HG03342 (cell line): ENCODE results near the gene TTC39C.
A peak's percentile ranks its signal among the peaks of the same experiment; 100 is the strongest.
"Not testable (repeated sequence)": the region's sequence is repeated elsewhere in the genome, so short reads cannot be mapped to it uniquely, and the experiment has no call there.

Source experiments
- ATAC-seq: cut with Tn5 transposase; IDR thresholded peaks from one replicate; pipeline ENCODE4 v1.9.1; 2021; ENCODE audit warnings: mild to moderate bottlenecking, moderate library complexity; ENCODE audit not compliant: unreplicated experiment

Gene TTC39C

GRCh38 chr18:24015639-24016631 lies 1.4 kb downstream of the TTC39C start:
- no peak for ATAC-seq

GRCh38 chr18:24016643-24017042 lies 2.1 kb downstream of the TTC39C start:
- ATAC-seq, result no peak

DNA sequence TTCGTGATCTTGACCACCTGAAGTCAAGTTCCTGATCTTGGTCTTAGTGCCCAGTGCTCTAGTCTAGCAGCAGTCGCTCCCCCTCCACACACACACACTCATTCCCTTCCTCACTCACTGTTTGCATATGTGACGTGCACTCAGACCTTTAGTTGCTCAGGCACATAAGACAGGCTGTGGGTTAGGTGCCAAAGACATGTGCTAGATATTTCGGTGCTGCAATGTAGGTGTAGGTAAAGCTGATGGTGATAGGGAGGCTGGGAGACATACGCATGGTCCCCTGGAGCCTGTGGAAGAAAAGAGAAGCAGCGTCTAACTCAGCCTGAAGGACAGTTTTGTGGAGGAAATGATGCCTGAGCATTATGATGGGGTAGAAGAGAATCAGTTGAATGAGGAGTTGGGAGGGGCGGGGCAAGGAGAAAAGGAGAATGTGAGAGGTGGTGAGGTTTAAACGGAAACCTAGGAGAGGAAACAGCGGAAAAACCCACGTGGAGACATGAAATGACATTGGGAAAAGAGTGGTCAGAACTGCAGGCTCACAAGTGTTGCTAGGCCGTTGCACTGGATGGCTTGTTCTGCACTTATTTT lies 3.8 kb downstream of the TTC39C start:
- no peak for ATAC-seq

- peak; percentile 88 for ATAC-seq
Measured at GRCh38 chr18:24019641-24020331, 5.2 kb downstream of the TTC39C start.

DNA sequence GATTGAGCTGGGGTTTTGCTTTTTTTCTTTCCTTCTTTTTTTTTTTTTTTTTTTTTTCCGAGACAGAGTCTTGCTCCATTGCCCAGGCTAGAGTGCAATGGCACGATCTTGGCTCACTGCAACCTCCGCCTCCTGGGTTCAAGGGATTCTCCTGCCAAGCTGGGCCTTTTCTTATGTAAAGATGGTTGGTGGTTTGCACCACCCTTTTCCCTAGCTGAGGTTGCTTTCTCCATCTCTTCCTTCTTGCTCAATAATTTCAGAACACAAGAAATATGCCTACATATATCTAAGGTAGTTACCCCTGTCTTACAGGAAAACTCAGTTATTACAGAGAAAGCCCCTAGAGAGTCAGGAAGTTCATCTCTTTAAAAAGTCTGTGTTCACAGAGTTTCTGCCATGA lies 7.0 kb downstream of the TTC39C start:
- ATAC-seq, result no peak

DNA sequence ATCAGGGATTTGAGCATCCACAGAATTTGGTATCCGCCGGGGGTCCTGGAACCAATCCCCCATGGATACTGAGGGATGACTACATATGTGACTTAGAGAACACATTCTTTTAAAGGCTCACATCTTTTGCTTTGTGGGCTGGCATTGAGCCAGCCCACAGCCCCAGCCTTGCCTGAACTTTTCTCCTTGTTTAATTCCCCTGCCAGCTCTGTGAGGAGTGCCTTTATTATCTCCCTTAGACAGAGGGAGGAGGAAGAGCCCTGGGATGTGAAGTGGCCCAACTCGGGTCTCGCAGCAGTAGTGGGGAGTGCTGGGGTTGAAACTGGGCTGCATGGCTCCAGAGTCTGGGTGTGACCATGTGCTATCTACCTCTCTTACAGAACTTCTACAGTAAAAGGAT lies 7.6 kb downstream of the TTC39C start:
- ATAC-seq, result no peak

DNA sequence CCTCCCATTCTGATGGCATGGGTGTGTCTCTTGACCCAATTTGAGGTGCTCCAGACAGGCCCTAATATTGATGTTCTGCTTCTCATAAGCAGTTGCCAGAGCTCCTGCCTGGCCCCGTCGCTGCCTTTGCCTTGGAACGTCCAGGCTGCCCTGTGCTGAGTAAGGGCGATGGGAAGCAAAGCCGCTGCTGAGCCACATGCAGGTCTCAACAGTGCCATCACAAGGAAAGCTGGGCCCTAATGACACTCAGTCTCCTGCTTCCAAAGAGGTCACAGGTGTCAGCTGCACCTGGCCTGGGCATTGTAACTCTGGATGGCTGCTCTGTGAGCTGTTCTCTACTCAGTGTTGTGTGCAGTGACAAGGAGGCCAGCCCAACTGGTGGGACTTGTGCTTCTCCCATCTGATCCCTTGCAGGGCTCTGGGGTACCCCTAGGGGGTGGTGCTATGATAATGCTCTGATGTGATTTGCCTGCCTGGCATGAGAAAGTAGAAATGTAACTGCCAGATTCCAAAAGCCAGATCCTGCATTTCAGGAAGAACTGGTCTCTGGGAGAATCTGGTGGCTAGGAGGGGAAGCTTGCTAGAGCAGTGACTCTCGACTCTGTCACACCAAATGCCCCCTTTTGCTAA lies 8.7 kb downstream of the TTC39C start:
- ATAC-seq, result no peak

DNA sequence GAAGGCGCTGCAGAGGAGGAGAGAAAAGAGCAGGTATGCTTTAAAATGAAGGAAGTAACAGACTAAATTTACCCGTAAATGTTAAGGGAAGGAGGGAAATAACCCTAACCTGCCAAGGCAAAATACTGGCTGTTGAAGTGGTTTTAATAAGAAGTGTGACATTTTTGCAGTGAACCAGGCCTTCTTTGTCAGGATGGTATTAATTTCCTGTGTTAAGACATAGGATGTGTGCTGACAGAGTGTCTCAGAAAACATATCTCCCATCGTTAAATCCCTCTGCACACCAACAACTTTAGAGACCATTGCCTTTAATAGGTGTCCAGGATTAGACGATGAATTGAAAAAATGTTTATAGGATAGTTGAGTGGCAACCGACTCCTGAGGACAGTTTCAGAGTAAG lies 9.9 kb downstream of the TTC39C start:
- no peak for ATAC-seq

DNA sequence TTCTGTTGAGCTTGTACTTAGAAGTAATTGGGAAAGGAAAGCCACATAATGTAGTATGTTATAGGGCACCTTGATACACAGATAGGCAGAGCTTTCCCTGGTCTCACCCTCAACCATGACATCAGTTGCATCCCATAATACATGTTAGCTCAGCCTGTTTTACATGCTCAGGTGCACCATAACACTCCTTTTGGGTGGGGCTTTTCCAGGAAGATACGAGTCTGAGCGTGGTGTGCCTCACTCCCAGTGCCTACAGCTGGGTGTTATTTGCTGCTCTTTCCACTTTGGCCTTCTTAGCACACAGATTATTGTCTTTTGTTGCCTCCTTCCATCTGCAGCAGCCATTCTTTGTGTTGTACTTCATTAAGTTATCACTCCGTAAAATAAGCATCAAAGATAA lies 11.9 kb downstream of the TTC39C start:
- ATAC-seq, result no peak

- no peak for ATAC-seq
Measured at GRCh38 chr18:24027156-24027827, 12.7 kb downstream of the TTC39C start.

- ATAC-seq, result not testable (repeated sequence)
Measured at GRCh38 chr18:24028946-24029345, 14.4 kb downstream of the TTC39C start.

DNA sequence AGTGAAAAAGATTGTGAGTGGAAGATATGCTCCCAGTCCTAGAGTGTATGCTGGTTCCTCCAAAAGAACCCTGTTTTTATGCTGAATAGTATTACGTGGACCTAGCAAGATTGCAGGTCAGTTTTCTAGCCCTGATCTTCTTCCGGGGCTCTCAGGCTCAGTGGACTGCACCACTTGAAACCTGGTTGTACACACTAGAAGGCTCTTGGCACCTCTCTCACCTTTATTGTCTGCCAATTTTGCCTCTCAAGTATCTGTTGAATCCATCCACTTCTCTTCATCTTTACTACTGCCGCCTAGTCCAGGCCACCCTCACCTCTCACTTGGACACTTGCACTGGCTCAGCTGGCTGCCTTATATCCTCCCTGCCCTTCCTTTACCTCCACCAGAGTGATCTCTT lies 16.8 kb downstream of the TTC39C start:
- ATAC-seq, result no peak

DNA sequence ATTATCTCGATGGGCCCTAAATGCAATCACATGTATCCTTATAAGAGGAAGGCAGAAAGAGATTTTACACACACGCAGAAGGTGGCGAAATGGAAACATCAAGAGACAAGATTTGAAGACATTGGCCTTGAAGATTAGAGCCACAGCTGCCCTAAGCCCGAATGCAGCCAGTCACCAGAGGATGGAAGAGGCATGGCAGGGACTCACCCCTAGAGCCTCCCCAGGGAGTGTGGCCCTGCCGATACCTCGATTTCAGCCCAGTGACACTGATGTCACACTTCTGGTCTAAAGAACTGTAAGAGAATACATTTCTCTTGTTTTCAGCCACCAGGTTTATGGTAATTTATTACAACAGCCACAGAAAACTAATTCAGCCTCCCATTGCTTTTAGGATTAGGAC lies 17.4 kb downstream of the TTC39C start:
- peak; percentile 62 for ATAC-seq

DNA sequence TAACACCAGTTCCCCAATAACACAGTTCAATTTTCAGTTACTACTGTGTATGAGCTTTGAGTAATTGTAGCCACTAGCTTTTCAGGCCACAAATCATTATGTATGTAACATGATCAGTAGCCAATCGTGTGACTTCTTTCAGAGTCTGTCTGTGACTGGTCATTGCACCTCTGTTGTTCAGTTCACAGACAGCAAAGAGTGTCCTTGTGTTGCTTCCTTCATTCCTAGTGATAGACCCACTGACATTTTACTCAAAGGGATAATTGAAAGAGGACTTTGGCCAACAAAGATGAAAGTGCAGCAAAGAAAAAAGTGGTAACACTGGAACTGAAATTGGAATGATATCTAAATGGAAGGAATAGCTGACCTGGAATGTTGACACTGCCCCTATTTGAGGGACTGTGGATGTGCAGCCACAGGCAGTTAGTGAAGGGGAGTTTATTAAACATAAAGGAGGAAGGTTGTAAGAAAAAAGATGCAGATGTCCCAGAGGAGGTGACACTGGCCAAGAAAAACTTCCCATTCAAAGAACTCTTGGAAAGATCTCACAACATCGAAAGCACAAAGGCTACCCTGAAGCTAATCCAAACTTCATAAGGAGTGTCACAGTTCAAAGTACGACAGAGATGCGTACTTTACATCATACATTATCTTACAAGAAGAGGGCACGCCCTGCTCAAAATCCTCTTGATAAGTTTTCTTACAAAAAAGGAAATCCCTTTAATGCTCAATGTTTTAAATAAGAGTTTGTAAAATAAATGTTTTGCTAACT lies 19.3 kb downstream of the TTC39C start:
- ATAC-seq, result no peak

DNA sequence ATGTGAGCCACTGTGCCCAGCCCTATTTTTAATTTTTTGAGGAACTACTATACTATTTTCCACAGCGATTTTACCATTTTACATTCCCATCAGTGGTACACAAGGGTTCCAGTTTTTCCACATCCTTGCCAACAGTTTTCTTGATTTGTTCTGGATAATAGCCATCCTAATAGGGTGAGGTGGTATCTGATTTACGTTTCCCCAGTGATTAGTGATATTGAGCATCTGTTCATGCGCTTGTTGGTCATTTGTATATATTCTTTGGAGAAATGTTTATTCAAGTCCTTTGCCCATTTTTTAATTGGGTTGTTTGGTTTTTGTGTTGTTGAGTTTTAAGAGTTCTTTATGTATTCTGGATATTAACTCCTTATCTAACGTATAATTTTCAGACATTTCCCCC lies 20.8 kb downstream of the TTC39C start:
- ATAC-seq, result no peak

GRCh38 chr18:24039671-24040070 lies 25.1 kb downstream of the TTC39C start:
- no peak for ATAC-seq

DNA sequence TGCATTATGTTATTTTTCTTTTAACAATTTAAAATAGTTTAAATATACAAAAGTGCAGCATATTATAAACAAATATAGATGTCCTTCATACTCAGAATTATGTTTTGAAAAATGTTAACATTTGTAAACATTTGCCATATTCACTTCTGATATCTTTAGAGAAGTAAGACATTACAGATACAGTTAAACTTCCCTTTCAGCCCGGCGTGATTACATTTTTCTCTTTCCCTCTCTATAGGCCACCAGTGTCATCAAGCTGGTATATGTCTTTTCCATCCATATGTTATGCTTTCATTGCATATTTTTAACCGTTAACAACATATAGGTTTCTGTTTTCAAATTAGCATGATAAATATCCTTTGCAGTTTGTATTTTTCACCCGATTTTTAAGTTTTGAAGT lies 27.1 kb downstream of the TTC39C start:
- ATAC-seq, result no peak

DNA sequence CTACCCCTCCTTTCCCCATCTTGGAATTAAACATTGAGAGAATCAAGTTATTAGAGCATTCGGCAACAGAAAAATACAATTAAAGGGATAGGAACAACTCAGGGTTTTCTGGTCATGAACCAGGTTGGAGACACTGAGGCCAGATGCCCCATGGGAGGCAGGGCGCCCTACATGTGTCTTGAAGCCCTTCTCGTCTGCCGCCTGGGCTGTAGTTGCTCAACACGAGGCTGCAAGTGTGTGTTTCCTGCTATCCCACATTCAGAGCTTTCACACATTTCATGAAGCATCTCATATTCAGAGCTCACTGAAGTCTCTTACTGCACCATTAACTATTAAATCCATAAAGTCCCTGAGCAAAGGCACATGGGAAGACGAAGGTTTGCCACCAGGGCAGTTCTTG lies 28.8 kb downstream of the TTC39C start:
- no peak for ATAC-seq

- no peak for ATAC-seq
Measured at GRCh38 chr18:24048261-24048660, 33.7 kb downstream of the TTC39C start.

DNA sequence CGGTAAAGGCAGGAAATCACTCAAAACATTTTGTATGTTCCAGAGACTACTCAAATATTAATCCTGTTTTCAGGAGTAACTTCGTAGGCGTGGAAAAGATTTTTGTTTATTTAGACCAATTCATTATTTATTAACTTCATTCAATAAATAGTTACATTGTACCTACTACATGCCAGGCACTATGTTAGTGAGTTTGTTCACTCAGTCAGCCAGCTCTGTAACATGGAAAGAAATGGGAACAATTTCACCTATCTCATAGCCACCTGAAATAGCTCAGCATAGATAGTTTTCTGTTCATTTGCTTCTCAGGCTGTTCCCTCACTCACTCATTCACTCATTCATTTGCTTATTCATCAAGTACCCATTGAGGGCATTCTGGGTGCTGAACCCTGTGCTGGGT lies 34.6 kb downstream of the TTC39C start:
- no peak for ATAC-seq
